AG09319 (cell line): ENCODE data around the gene TEKT3.

Experiments
- DNase-seq: peaks from one replicate; pipeline ENCODE4 v3.0.0-alpha.2; 2010; ENCODE audit warnings: low read depth; ENCODE audit errors: extremely low read depth
- TF ChIP-seq, protein P1 (sequence below): IDR thresholded peaks from 2 replicates; pipeline ENCODE4 v1.5.1; 2011; ENCODE audit warnings: low read depth, mild to moderate bottlenecking, inconsistent platforms, low read length, moderate library complexity

TEKT3 gene

DNA sequence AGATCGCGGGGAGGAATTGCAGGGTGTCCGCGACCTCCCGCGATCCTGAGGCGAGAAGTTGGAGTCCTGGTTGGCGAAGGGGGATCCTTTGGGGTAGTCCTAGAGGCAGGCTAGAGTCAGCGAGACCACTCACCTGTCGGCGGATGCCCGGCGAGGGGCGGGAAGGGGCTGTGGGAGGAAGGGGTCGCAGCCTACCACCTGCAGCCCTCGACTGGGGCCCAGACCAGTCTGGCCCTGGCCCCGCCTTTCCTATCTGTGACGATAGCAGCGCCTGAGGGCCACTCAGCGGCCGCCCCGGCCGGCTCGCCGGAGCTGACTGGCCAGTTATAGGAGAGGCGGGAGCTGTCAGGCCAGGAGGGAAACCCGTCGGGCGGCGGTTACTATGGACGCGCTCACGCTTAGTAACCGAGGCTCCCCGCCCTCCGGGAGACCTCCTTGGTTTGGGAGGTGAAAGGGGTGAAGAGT lies at the start of gene TEKT3:
TSS of gene TEKT3 (minus strand) at position 213 of the 465 bp plus-strand sequence. CDS start 10,012 bp downstream, outside the sequence.
- peak; percentile 5 for DNase-seq
- TF ChIP-seq, protein P1, sequence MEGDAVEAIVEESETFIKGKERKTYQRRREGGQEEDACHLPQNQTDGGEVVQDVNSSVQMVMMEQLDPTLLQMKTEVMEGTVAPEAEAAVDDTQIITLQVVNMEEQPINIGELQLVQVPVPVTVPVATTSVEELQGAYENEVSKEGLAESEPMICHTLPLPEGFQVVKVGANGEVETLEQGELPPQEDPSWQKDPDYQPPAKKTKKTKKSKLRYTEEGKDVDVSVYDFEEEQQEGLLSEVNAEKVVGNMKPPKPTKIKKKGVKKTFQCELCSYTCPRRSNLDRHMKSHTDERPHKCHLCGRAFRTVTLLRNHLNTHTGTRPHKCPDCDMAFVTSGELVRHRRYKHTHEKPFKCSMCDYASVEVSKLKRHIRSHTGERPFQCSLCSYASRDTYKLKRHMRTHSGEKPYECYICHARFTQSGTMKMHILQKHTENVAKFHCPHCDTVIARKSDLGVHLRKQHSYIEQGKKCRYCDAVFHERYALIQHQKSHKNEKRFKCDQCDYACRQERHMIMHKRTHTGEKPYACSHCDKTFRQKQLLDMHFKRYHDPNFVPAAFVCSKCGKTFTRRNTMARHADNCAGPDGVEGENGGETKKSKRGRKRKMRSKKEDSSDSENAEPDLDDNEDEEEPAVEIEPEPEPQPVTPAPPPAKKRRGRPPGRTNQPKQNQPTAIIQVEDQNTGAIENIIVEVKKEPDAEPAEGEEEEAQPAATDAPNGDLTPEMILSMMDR: no peak

DNA sequence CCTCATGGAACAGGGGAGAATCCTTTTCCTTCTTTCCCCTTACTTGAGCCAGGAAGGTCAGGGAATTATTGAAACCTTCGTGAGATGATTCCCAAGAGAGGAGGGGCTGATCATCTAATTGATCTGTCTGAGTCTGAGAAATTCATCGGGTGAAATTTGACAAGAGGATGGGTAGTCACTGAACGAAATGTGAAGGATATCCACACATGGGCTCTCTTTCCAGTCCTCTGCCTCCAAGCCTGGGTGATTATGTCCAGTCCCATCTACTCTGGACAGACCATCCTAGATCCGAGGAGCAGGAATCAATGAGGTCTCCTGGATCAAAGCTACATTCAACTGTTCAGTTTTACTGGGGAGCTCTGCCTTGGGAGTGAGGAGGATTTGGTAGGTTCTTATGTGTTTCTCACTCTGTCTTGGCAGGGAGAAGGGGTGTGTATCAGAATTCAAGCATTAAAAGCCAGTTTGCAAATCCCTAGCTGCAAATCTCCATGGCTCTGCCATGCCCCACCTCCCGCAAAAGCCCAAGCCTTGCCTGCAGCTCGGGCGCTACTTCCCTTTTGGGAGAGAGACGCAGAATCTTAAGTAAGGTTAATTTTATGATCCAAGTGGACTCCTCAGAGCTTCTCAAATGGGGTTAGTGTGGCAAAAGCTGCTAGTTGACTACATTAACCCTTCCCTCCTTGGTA lies 47.1 kb upstream of the TEKT3 start:
- TF ChIP-seq, protein P1: no peak

DNA sequence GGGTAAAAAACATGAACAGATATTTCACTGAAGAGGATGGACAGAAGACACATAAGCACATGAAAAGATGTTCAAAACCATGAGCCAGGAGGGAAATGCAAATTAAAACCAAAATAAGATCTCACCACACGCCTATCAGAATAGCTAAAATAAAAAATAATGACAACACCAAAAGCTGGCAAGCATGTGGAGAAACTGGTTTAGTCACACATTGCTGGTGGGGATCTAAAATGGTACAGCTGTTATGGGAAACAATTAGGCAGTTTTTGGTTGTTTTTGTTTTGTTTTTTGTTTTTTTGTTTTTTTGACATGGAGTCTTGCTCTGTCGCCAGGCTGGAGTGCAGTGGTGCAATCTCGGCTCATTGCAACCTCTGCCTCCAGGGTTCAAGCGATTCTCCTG lies 44.7 kb upstream of the TEKT3 start:
- TF ChIP-seq, protein P1: no peak
- no peak for DNase-seq

More for the DNA sequence above, 47.1 kb upstream of the TEKT3 start:
- DNase-seq: no peak

DNA sequence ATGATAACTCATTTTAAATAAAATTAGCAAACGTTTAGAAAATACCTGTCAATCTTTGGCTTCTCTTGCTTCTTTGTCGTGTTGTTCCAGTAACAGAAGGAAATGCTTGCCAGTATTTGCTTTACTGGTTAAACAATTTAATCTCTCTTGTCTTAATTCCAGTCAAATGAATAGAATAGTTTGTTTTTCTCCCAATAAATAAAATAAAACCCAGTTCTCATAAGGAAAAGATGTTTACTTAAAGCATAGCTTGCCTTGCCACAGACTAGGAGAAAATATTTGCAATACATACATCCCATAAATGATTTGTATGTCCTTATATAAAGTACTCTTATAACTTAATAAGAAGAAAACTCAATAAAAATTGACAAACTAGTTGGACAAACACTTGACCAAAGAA lies 43.9 kb upstream of the TEKT3 start:
- no peak for DNase-seq
- TF ChIP-seq, protein P1: no peak

DNA sequence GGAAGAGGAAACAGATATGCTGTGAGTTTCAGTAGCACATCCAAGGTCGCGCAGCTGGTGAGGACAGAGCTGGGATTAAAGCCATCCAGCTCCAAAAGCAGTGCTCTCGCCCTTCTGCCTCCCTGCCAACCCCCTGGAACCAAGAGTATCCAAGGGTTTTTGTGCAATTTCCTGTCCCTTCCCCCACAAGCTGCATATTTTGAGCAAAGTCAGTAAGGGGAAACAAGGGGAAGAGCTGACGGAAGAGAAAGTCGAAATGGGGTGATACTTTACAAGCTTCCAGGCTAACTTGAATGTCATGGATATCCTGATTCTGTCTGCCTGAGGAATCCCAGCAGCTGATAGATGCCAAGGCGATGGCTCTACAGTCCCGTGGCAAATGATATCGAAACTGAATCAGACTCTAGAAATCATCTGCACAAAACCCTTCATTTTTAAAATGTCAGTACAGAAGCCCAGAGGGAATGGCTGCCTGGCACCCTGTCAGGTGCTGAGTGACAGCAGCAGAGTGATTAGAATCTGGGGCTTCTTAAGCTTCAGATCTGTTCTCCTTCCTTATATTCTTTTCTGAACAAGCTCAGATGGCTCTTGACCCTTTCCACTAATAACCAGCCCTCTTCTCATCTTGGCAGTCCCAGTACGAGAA lies 42.9 kb upstream of the TEKT3 start:
- no peak for DNase-seq
- TF ChIP-seq, protein P1: no peak

DNA sequence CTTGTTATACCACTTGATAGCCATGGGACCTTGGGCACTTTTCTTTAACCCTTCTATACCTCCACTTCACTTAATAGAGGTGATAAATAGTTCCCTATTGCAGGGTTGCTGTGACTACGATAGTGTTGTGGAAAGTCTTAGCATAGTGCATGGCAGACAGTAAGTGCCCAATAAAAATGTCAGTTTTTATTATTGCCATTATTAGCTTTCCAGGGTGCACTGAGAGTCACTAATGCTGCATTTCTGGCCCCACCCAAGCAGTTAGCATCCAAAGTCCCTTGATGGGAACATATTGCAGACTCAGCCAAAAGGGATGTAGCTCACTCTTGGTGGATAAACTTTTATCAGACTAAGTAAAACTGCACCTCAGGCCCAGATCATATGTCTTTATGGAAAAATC lies 41.5 kb upstream of the TEKT3 start:
- TF ChIP-seq, protein P1: no peak
- DNase-seq: no peak

DNA sequence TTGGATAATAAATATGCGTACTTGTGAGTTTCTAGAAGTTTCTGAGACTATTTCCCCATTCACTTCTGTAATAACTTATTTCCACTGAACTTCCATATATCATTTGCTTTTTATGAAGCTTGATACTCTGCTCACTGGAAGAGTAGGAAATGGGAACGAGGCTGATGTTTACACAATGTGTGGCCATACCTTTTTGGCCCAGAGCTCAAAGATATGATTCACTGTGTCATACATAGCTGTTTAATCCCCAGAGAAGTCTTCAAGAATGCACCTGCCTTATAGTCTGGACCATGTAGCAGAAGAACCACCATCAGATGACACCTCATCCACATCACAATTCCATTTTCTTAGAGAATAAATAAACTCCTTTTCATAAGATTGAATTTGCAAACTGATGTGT lies 40.3 kb upstream of the TEKT3 start:
- no peak for DNase-seq
- TF ChIP-seq, protein P1: no peak
